ENCODE measurements around the gene TMEM82. TPM values are rescaled to one million over a fixed set of nuclear protein-coding genes. Genes with fewer than 3 reads are reported as not detected.

TMEM82 gene
- total and polyA plus RNA-seq, 9 of the 15 experiments (the other 6 are each of a cell fraction or from before 2014, with no cell fraction given), result not detected

DNA sequence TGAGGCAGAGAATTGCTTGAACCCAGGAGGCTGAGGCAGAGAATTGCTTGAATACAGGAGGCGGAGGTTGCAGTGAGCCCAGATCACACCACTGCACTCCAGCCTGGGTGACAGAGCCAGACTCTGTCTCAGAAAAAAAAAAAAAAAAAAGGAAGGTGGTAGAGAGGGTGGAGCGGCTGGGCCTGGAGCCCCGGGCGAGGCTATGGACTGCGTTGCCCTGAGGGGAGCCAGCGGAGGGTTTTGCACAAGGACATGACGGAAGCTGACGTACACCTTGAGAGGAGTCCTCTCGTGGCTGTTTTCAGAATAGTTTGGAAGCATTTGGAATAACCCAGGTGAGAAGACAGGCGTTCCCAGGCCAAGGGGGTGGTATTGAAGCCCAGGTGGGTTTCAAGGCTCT lies 9.4 kb downstream of the TMEM82 start:
- ATAC-seq (no peak), FAIRE-seq (no peak), DNase-seq (ENCODE audit: extremely low read depth in 1 of 4, low spot score in 3 of 4) (no peak)
- no TSS peak for BruUV-seq (replicated peaks)
- no peaks in the 10 kb centered on the region for H3K36me3 ChIP-seq (ENCODE audit: control insufficient read depth, insufficient read depth, low read length)
- intact Hi-C loops (cut with micrococcal nuclease) (no loop called here), in situ Hi-C loops (cut with MboI) (no loop called here)
- no peaks in the 10 kb centered on the region for H3K9me1 ChIP-seq (ENCODE audit: control insufficient read depth, insufficient read depth, low read length)
- H3K9me3 ChIP-seq (replicated peaks; ENCODE audit: control insufficient read depth, insufficient read depth, low read depth, low read length), result no peaks in the 10 kb centered on the region
- TF ChIP-seq RBM14 (IDR thresholded peaks at IDR 0.05; ENCODE audit: borderline replicate concordance, insufficient read depth, low read depth, low read length), result no peak
- no peak for TF ChIP-seq ZZZ3 (IDR thresholded peaks at IDR 0.05)
- no peak for TF ChIP-seq NFE2 (IDR thresholded peaks at IDR 0.05; ENCODE audit: low read depth)
- no peak for TF ChIP-seq PHB2 (IDR thresholded peaks at IDR 0.05; ENCODE audit: low read depth)
- TF ChIP-seq GABPB1 (CRISPR knock-in tag; IDR thresholded peaks at IDR 0.05), result no peak
- TF ChIP-seq MAFG (tag; conservative IDR thresholded peaks at IDR 0.05), result no peak
- TF ChIP-seq ETV1 (tag; conservative IDR thresholded peaks at IDR 0.05; ENCODE audit: low read depth), result no peak
- no peak for TF ChIP-seq ZNF217 (CRISPR knock-in tag; IDR thresholded peaks at IDR 0.05)
- TF ChIP-seq PRPF4 (IDR thresholded peaks at IDR 0.05; ENCODE audit: insufficient read depth, low read depth, low read length, poor library complexity, severe bottlenecking), result no peak
- TF ChIP-seq, protein P1, sequence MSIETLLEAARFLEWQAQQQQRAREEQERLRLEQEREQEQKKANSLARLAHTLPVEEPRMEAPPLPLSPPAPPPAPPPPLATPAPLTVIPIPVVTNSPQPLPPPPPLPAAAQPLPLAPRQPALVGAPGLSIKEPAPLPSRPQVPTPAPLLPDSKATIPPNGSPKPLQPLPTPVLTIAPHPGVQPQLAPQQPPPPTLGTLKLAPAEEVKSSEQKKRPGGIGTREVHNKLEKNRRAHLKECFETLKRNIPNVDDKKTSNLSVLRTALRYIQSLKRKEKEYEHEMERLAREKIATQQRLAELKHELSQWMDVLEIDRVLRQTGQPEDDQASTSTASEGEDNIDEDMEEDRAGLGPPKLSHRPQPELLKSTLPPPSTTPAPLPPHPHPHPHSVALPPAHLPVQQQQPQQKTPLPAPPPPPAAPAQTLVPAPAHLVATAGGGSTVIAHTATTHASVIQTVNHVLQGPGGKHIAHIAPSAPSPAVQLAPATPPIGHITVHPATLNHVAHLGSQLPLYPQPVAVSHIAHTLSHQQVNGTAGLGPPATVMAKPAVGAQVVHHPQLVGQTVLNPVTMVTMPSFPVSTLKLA (conservative IDR thresholded peaks at IDR 0.05), result no peak
- TF ChIP-seq GTF2A2 (tag; IDR thresholded peaks at IDR 0.05), result no peak
- TF ChIP-seq ZNF140 (CRISPR knock-in tag; IDR thresholded peaks at IDR 0.05), result no peak
- no peak for TF ChIP-seq GATAD2A (IDR thresholded peaks at IDR 0.05)
- no peak for TF ChIP-seq RBM25 (IDR thresholded peaks at IDR 0.05; ENCODE audit: low read depth, low read length, severe bottlenecking)
- no peak for TF ChIP-seq RCOR1 (IDR thresholded peaks at IDR 0.05; ENCODE audit: borderline replicate concordance in 1 of 2, low read depth in 2 of 2, low read length in 2 of 2)
- TF ChIP-seq TFAP4 (CRISPR knock-in tag; IDR thresholded peaks at IDR 0.05; ENCODE audit: borderline replicate concordance), result no peak
- no peak for TF ChIP-seq LCOR (CRISPR knock-in tag; IDR thresholded peaks at IDR 0.05)
- H3K4me2 ChIP-seq (ENCODE audit: insufficient read depth, low read length), result no peak overlapping the region
- H3K9ac ChIP-seq (ENCODE audit: insufficient read depth in 1 of 2, low read depth in 2 of 2, low read length in 2 of 2), result 0 out of 4 replicates have a peak overlapping the region, but pooled peaks of 1 of the 2 experiments have one; percentile 54
- CTCF ChIA-PET (ENCODE audit: low intra/inter-chr PET ratio), result no interaction called here
- H4K20me1 ChIP-seq (replicated peaks; ENCODE audit: control insufficient read depth, insufficient read depth, low read length), result no peaks in the 10 kb centered on the region
- POLR2A ChIA-PET, result no interaction called here
- peaks cover 0 to 16% of the 10 kb centered on the region in 2 experiments; a peak in 2 of 5 replicates for H3K4me1 ChIP-seq (replicated peaks in 1 of 2; ENCODE audit: control insufficient read depth in 2 of 2, insufficient read depth in 2 of 2, low read length in 2 of 2)
- H3K27me3 ChIP-seq (ENCODE audit: control insufficient read depth in 2 of 2, insufficient read depth in 2 of 2, low read length in 2 of 2), result peaks cover 10 to 33% of the 10 kb centered on the region in 2 experiments; a peak in 4 of 5 replicates
- no peak overlapping the region for H3K27ac ChIP-seq (ENCODE audit: extremely low read depth, low read depth, low read length)
- H3K4me3 ChIP-seq, result no peak overlapping the region
- WGBS (ENCODE audit: insufficient coverage, low coverage, missing lambda C conversion rate), result 32% methylated on average over 10 of the region's 10 CpGs
- no peak overlapping the region for H2AFZ ChIP-seq (ENCODE audit: low read depth, low read length)
- H3K79me2 ChIP-seq (ENCODE audit: control insufficient read depth, insufficient read depth, low read length), result no peaks in the 10 kb centered on the region
